Endometrial microvascular endothelial cells (primary cell): ENCODE results near the gene KIAA1328. TPM values are rescaled to one million over a fixed set of nuclear protein-coding genes. Genes with fewer than 3 reads are reported as not detected.
"Not testable (repeated sequence)": the region's sequence is repeated elsewhere in the genome, so short reads cannot be mapped to it uniquely, and the experiment has no call there.

Source experiments
- in situ Hi-C: cut with HindIII; loops from 2 replicates; pipeline ENCODE4 v1.10.0; 2017; ENCODE audit warnings: low sequenced_read_pairs, low pct_unique_long_range_greater_than_20kb; ENCODE audit errors: inconsistent ontology term
- total RNA-seq: library from RNA; depleted of rRNA; stranded (reverse); fragments of >200 nt; gene quantifications from one replicate; pipeline ENCODE4 v1.2.3, GENCODE V29; 2015; ENCODE audit errors: inconsistent ontology term

KIAA1328 gene
- total RNA-seq: 5.4 TPM

GRCh38 chr18:36828630-36829361 lies at the start of gene KIAA1328, which contains the start of gene TPGS2:
Gene KIAA1328, plus strand, starts transcription at chr18:36829127. Its CDS starts 12 bp downstream, at chr18:36829139.
Gene TPGS2, minus strand, starts transcription at chr18:36829002. Its CDS starts 235 bp downstream, at chr18:36828767.
- in situ Hi-C loops: no loop called here

GRCh38 chr18:36780748-36781147 lies 48.2 kb upstream of the KIAA1328 start:
- in situ Hi-C loops: no loop called here

GRCh38 chr18:36782710-36783109 lies 46.2 kb upstream of the KIAA1328 start:
- in situ Hi-C loops: no loop called here

GRCh38 chr18:36783792-36784191 lies 45.1 kb upstream of the KIAA1328 start:
- in situ Hi-C loops: no loop called here

GRCh38 chr18:36786686-36787085 lies 42.2 kb upstream of the KIAA1328 start:
- in situ Hi-C loops: no loop called here

GRCh38 chr18:36792634-36793283 lies 36.2 kb upstream of the KIAA1328 start:
- in situ Hi-C loops: no loop called here

- in situ Hi-C loops: no loop called here
Observed at GRCh38 chr18:36798738-36799473, 30.0 kb upstream of the KIAA1328 start.

- in situ Hi-C loops: no loop called here
Observed at GRCh38 chr18:36805105-36805504, 23.8 kb upstream of the KIAA1328 start.

- in situ Hi-C loops: no loop called here
Observed at GRCh38 chr18:36808681-36809080, 20.2 kb upstream of the KIAA1328 start.

- in situ Hi-C loops: no loop called here
Observed at GRCh38 chr18:36809590-36810381, 19.1 kb upstream of the KIAA1328 start.

GRCh38 chr18:36811430-36811829 lies 17.5 kb upstream of the KIAA1328 start:
- in situ Hi-C loops: no loop called here

GRCh38 chr18:36811955-36812354 lies 17.0 kb upstream of the KIAA1328 start:
- in situ Hi-C loops: no loop called here

GRCh38 chr18:36812678-36813077 lies 16.2 kb upstream of the KIAA1328 start:
- in situ Hi-C loops: no loop called here

GRCh38 chr18:36813101-36813775 lies 15.7 kb upstream of the KIAA1328 start:
- in situ Hi-C loops: no loop called here

- in situ Hi-C loops: no loop called here
Observed at GRCh38 chr18:36813824-36814223, 15.1 kb upstream of the KIAA1328 start.

- in situ Hi-C loops: no loop called here
Observed at GRCh38 chr18:36814994-36815393, 13.9 kb upstream of the KIAA1328 start.

GRCh38 chr18:36816096-36816495 lies 12.8 kb upstream of the KIAA1328 start:
- in situ Hi-C loops: not testable (repeated sequence)

- in situ Hi-C loops: no loop called here
Observed at GRCh38 chr18:36817039-36817438, 11.9 kb upstream of the KIAA1328 start.
